Measurements from ENCODE around the gene AVP. TPM values are rescaled to one million over a fixed set of nuclear protein-coding genes. Genes with fewer than 3 reads are reported as not detected.

Gene AVP
- total and polyA plus RNA-seq, 2 of the 13 experiments (the other 11 are each of a cell fraction or from before 2014, with no cell fraction given): 0.12 TPM; not detected in 1

DNA sequence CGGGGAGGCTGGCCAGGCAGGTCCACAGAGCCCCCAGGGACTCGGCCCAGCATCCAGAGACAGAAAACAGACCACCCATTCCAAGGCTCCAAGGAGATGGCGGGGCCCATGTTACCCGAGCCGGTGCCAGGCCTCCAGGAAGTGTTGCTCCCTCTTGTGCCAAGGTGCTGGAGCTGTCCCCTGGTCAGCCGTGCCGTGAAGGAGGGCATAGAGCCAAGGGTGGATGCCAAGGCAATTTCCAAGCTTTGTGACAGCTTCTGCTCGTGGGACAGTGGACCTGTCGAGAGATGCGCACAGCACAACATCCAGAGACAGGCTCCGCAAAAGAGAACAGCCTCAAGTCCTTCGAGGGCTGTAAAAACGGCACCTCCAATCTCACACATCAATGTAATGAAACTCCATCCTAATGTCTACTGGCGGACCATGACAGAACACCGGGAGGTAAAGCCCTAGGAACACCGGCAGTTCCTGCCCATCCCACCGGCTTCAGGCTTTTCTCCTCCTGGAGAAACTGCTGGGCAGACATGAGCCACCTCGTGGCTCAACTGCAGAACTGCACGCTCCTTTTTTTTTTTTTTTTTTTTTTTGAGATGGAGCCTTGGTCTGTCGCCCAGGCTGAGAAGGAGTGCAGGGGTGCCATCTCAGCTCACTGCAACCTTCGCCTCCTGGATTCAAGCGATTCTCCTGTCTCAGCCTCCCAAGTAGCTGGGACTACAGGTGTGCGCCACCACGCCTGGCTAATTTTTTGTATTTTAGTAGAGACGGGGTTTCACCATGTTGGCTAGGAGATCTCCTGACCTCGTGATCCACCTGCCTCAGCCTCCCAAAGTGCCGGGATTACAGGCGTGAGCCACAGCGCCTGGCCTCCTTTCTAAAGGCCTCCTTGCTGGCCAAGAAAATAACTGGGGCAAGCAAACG lies 30.9 kb upstream of the AVP start (continued):
- TF ChIP-seq ZNF747 (CRISPR knock-in tag; IDR thresholded peaks at IDR 0.05; ENCODE audit: borderline replicate concordance): no peak
- TF ChIP-seq NONO (IDR thresholded peaks at IDR 0.05): no peak
- TF ChIP-seq NONO (CRISPR knock-in tag; conservative IDR thresholded peaks at IDR 0.05): no peak
- TF ChIP-seq ZNF589 (CRISPR knock-in tag; conservative IDR thresholded peaks at IDR 0.05): no peak
- no peak for TF ChIP-seq CHD2 (IDR thresholded peaks at IDR 0.05; ENCODE audit: low read depth, low read length)
- 0 out of 2 replicates have a peak, but pooled peaks have one; percentile 51 for TF ChIP-seq BRD4 (CRISPR knock-in tag; IDR thresholded peaks at IDR 0.05)
- no peak for TF ChIP-seq HOXA7 (CRISPR knock-in tag; IDR thresholded peaks at IDR 0.05)
- TF ChIP-seq ARID2 (CRISPR knock-in tag; IDR thresholded peaks at IDR 0.05; ENCODE audit: borderline replicate concordance): no peak
- TF ChIP-seq, protein P1, sequence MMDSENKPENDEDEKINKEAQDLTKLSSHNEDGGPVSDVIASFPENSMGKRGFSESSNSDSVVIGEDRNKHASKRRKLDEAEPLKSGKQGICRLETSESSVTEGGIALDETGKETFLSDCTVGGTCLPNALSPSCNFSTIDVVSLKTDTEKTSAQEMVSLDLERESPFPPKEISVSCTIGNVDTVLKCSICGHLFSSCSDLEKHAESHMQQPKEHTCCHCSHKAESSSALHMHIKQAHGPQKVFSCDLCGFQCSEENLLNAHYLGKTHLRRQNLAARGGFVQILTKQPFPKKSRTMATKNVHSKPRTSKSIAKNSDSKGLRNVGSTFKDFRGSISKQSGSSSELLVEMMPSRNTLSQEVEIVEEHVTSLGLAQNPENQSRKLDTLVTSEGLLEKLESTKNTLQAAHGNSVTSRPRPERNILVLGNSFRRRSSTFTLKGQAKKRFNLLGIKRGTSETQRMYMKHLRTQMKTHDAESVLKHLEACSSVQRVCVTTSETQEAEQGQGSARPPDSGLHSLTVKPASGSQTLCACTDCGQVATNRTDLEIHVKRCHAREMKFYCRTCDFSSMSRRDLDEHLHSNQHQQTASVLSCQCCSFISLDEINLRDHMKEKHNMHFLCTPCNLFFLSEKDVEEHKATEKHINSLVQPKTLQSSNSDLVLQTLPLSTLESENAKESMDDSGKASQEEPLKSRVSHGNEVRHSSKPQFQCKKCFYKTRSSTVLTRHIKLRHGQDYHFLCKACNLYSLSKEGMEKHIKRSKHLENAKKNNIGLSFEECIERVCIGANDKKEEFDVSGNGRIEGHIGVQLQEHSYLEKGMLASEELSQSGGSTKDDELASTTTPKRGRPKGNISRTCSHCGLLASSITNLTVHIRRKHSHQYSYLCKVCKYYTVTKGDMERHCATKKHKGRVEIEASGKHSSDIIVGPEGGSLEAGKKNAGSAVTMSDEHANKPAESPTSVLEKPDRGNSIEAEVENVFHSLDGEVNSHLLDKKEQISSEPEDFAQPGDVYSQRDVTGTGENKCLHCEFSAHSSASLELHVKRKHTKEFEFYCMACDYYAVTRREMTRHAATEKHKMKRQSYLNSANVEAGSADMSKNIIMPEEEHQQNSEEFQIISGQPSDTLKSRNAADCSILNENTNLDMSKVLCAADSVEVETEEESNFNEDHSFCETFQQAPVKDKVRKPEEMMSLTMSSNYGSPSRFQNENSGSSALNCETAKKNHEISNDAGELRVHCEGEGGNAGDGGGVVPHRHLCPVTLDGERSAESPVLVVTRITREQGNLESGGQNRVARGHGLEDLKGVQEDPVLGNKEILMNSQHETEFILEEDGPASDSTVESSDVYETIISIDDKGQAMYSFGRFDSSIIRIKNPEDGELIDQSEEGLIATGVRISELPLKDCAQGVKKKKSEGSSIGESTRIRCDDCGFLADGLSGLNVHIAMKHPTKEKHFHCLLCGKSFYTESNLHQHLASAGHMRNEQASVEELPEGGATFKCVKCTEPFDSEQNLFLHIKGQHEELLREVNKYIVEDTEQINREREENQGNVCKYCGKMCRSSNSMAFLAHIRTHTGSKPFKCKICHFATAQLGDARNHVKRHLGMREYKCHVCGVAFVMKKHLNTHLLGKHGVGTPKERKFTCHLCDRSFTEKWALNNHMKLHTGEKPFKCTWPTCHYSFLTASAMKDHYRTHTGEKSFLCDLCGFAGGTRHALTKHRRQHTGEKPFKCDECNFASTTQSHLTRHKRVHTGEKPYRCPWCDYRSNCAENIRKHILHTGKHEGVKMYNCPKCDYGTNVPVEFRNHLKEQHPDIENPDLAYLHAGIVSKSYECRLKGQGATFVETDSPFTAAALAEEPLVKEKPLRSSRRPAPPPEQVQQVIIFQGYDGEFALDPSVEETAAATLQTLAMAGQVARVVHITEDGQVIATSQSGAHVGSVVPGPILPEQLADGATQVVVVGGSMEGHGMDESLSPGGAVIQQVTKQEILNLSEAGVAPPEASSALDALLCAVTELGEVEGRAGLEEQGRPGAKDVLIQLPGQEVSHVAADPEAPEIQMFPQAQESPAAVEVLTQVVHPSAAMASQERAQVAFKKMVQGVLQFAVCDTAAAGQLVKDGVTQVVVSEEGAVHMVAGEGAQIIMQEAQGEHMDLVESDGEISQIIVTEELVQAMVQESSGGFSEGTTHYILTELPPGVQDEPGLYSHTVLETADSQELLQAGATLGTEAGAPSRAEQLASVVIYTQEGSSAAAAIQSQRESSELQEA (CRISPR knock-in tag; IDR thresholded peaks at IDR 0.05; ENCODE audit: not compliant biosample characterization): peak; percentile 72
- TF ChIP-seq SP5 (CRISPR knock-in tag; IDR thresholded peaks at IDR 0.05; ENCODE audit: borderline replicate concordance, low read depth): no peak
- no peak for TF ChIP-seq ZNF451 (CRISPR knock-in tag; IDR thresholded peaks at IDR 0.05)
- TF ChIP-seq PTBP1 (IDR thresholded peaks at IDR 0.05; ENCODE audit: low read depth, low read length, poor library complexity, severe bottlenecking): no peak
- 0 out of 2 replicates have a peak, but pooled peaks have one; percentile 24 for TF ChIP-seq KLF13 (CRISPR knock-in tag; IDR thresholded peaks at IDR 0.05)

Data from HepG2 (cell line).